Measurements from ENCODE around the gene INSIG1.

INSIG1 gene

GRCh38 chr7:155287284-155287935, 10.3 kb upstream of the INSIG1 start:
- Histone ChIP-seq H3K36me3 (replicated peaks) (no peaks in the 10 kb centered on the region), H3K4me3 (ENCODE audit: low read depth, low read length) (no peak overlapping the region), H3K27ac (no peak overlapping the region), H3K27me3 (replicated peaks) (no peaks in the 10 kb centered on the region)
- DNase-seq: no peak
- no peak for TF ChIP-seq CTCF (IDR thresholded peaks at IDR 0.05; ENCODE audit: low read depth, low read length, missing control alignments)
- in situ Hi-C loops (cut with HindIII; ENCODE audit: low pct_ligation_motif_present, low sequenced_read_pairs): no loop called here

- Histone ChIP-seq H3K27me3 (replicated peaks) (no peaks in the 10 kb centered on the region), H3K27ac (no peak overlapping the region), H3K36me3 (replicated peaks) (no peaks in the 10 kb centered on the region), H3K4me3 (ENCODE audit: low read depth, low read length) (no peak overlapping the region)
- no peak for TF ChIP-seq CTCF (IDR thresholded peaks at IDR 0.05; ENCODE audit: low read depth, low read length, missing control alignments)
- in situ Hi-C loops (cut with HindIII; ENCODE audit: low pct_ligation_motif_present, low sequenced_read_pairs): no loop called here
- no peak for DNase-seq
Measured at GRCh38 chr7:155288055-155288454, 9.6 kb upstream of the INSIG1 start.

- in situ Hi-C loops (cut with HindIII; ENCODE audit: low pct_ligation_motif_present, low sequenced_read_pairs): no loop called here
- no peak for DNase-seq
- Histone ChIP-seq H3K27ac (no peak overlapping the region), H3K36me3 (replicated peaks) (no peaks in the 10 kb centered on the region), H3K4me3 (ENCODE audit: low read depth, low read length) (no peak overlapping the region), H3K27me3 (replicated peaks) (no peaks in the 10 kb centered on the region)
- no peak for TF ChIP-seq CTCF (IDR thresholded peaks at IDR 0.05; ENCODE audit: low read depth, low read length, missing control alignments)
Measured at GRCh38 chr7:155289107-155289506, 8.6 kb upstream of the INSIG1 start.

GRCh38 chr7:155289949-155290501, 7.7 kb upstream of the INSIG1 start:
- H3K27me3 ChIP-seq (replicated peaks): no peaks in the 10 kb centered on the region
- H3K36me3 ChIP-seq (replicated peaks): no peaks in the 10 kb centered on the region
- no peak for TF ChIP-seq CTCF (IDR thresholded peaks at IDR 0.05; ENCODE audit: low read depth, low read length, missing control alignments)
- DNase-seq: no peak
- no peak overlapping the region for H3K27ac ChIP-seq
- no peak overlapping the region for H3K4me3 ChIP-seq (ENCODE audit: low read depth, low read length)
- in situ Hi-C loops (cut with HindIII; ENCODE audit: low pct_ligation_motif_present, low sequenced_read_pairs): no loop called here

GRCh38 chr7:155291045-155291530, 6.6 kb upstream of the INSIG1 start:
- DNase-seq: peak; percentile 69
- no peak for TF ChIP-seq CTCF (IDR thresholded peaks at IDR 0.05; ENCODE audit: low read depth, low read length, missing control alignments)
- in situ Hi-C loops (cut with HindIII; ENCODE audit: low pct_ligation_motif_present, low sequenced_read_pairs): no loop called here
- Histone ChIP-seq H3K27me3 (replicated peaks) (no peaks in the 10 kb centered on the region), H3K27ac (no peak overlapping the region), H3K36me3 (replicated peaks) (no peaks in the 10 kb centered on the region), H3K4me3 (ENCODE audit: low read depth, low read length) (no peak overlapping the region)

GRCh38 chr7:155291729-155292128, 5.9 kb upstream of the INSIG1 start:
- Histone ChIP-seq H3K27me3 (replicated peaks) (no peaks in the 10 kb centered on the region), H3K36me3 (replicated peaks) (no peaks in the 10 kb centered on the region), H3K4me3 (ENCODE audit: low read depth, low read length) (no peak overlapping the region), H3K27ac (no peak overlapping the region)
- no peak for TF ChIP-seq CTCF (IDR thresholded peaks at IDR 0.05; ENCODE audit: low read depth, low read length, missing control alignments)
- in situ Hi-C loops (cut with HindIII; ENCODE audit: low pct_ligation_motif_present, low sequenced_read_pairs): no loop called here
- no peak for DNase-seq
